Measurements from ENCODE around the gene QPRT. TPM values are rescaled to one million over a fixed set of nuclear protein-coding genes. Genes with fewer than 3 reads are reported as not detected.
"Not testable (repeated sequence)": the region's sequence is repeated elsewhere in the genome, so short reads cannot be mapped to it uniquely, and the experiment has no call there.

The QPRT gene
- total RNA-seq, 4 donors from 2014 or later: 2.2 to 5.5 (median 3.5) TPM

DNA sequence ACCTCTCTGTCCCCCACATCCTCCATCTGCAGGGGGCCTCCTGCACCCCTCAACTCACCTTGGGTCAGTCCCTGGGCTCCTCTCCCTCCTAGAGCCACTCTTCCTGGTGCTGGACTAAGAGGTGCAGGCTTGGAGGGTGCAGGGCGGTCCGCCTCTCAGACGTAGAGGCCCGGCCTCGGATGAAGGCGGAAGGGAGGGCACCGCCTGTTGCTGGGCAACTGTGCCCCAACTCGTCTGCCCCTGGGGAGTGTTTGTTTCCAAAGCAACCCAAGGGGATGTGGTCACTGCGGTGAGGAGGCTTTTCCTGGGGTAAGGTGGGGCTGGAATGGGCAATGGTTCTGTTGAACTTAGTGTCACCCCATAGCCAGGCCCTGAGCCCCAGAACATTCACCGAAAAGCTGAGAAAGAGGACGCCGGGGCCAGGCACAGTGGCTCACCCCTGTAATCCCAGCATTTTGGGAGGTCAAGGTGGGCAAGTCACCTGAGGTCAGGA lies 66.9 kb downstream of the QPRT start, which contains the start of gene C16orf54:
Gene C16orf54, minus strand, starts transcription at position 138 of the 493 bp plus-strand sequence. CDS start 1,039 bp downstream, outside the sequence.
- no peaks in the 10 kb centered on the region for H3K27me3 ChIP-seq
- no peaks in the 10 kb centered on the region for H3K4me1 ChIP-seq
- no peaks in the 10 kb centered on the region for H3K9me3 ChIP-seq
- peak; percentile 82 to 86 for DNase-seq (ENCODE audit: low spot score in 2 of 2)
- no peak within 1 kb of the TSS for H3K27ac ChIP-seq
- whole genome bisulfite sequencing: 53% methylated on average over 12 of the region's 12 CpGs
- TF ChIP-seq, protein P1, sequence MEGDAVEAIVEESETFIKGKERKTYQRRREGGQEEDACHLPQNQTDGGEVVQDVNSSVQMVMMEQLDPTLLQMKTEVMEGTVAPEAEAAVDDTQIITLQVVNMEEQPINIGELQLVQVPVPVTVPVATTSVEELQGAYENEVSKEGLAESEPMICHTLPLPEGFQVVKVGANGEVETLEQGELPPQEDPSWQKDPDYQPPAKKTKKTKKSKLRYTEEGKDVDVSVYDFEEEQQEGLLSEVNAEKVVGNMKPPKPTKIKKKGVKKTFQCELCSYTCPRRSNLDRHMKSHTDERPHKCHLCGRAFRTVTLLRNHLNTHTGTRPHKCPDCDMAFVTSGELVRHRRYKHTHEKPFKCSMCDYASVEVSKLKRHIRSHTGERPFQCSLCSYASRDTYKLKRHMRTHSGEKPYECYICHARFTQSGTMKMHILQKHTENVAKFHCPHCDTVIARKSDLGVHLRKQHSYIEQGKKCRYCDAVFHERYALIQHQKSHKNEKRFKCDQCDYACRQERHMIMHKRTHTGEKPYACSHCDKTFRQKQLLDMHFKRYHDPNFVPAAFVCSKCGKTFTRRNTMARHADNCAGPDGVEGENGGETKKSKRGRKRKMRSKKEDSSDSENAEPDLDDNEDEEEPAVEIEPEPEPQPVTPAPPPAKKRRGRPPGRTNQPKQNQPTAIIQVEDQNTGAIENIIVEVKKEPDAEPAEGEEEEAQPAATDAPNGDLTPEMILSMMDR (IDR thresholded peaks at IDR 0.05): no peak
- TF ChIP-seq POLR2AphosphoS5 (IDR thresholded peaks at IDR 0.05) (no peak), EP300 (IDR thresholded peaks at IDR 0.05) (no peak), POLR2A (IDR thresholded peaks at IDR 0.05) (peak in 1 of 2 donors; percentile 31)
- peak within 1 kb of the TSS; percentile 18 for H3K4me3 ChIP-seq
- no peaks in the 10 kb centered on the region for H3K36me3 ChIP-seq

DNA sequence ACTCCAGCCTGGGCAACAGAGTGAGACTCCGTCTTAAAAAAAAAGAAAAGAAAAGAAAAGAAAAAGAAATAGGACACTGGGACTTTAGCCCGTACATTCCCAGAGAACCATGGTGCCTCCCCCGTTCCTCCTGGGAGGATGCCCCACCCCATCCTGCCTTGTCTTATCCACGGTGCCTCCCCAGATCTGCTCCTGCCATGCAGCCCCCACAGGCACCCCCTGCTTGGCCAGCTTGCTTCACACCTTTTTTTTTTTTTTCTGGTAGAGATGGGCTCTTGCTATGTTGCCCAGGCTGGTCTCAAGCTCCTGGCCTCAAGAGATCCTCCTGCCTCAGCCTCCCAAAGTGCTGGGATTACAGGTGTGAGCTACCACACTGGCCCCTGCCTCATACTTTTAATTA lies 67.5 kb downstream of the QPRT start:
- not testable (repeated sequence) for H3K4me1 ChIP-seq; H3K9me3 ChIP-seq; H3K4me3 ChIP-seq; H3K27me3 ChIP-seq; H3K27ac ChIP-seq; DNase-seq (ENCODE audit: low spot score in 2 of 2); H3K36me3 ChIP-seq
- WGBS: 74% methylated on average over 4 of the region's 4 CpGs

Other genes with a start within 250 kb of the QPRT start
- gene BOLA2, start 224.8 kb upstream of the QPRT start, total RNA-seq: 10 to 100 TPM; 11.3 to 24.0 (median 16.9) TPM
- 10 to 100 TPM; 14.3 to 41.9 (median 30.7) TPM for gene SLX1B, start 224.6 kb upstream of the QPRT start, total RNA-seq
- gene SULT1A4, start 219.3 kb upstream of the QPRT start, total RNA-seq: 10 to 100 TPM in 1 of 4 donors, 1 to 10 TPM in 3; 5.0 to 11.0 (median 9.0) TPM
- gene NPIPB12, start 172.8 kb upstream of the QPRT start, total RNA-seq: 100 to 1,000 TPM in 2 of 4 donors, 10 to 100 TPM in 2; 29.3 to 311 (median 86.3) TPM
- gene SPN, start 15.9 kb upstream of the QPRT start, total RNA-seq: 1 to 10 TPM; 2.2 to 6.3 (median 4.7) TPM
- 1 to 10 TPM in 1 of 4 donors, under 1 TPM in 1, not detected in 2; 0.34 to 1.1 TPM for gene C16orf54, start 66.8 kb downstream of the QPRT start, total RNA-seq
- under 1 TPM in 1 of 4 donors, not detected in 3; 0.89 TPM for gene ZG16, start 99.1 kb downstream of the QPRT start, total RNA-seq
- 10 to 100 TPM; 42.8 to 65.7 (median 55.1) TPM for gene KIF22, start 111.6 kb downstream of the QPRT start, total RNA-seq
- 100 to 1,000 TPM in 3 of 4 donors, 10 to 100 TPM in 1; 98.4 to 180 (median 125) TPM for gene MAZ, start 127.3 kb downstream of the QPRT start, total RNA-seq
- 1 to 10 TPM in 3 of 4 donors, not detected in 1; 1.1 to 6.8 (median 3.7) TPM for gene PRRT2, start 133.0 kb downstream of the QPRT start, total RNA-seq
- 10 to 100 TPM; 23.3 to 35.2 (median 23.8) TPM for gene PAGR1, start 137.0 kb downstream of the QPRT start, total RNA-seq
- 100 to 1,000 TPM in 1 of 4 donors, 10 to 100 TPM in 3; 54.9 to 104 (median 68.1) TPM for gene MVP, start 141.3 kb downstream of the QPRT start, total RNA-seq
- gene CDIPT, start 184.0 kb downstream of the QPRT start, total RNA-seq: 100 to 1,000 TPM in 1 of 4 donors, 10 to 100 TPM in 3; 68.7 to 112 (median 96.7) TPM
- gene SEZ6L2, start 220.4 kb downstream of the QPRT start, total RNA-seq: 1 to 10 TPM in 3 of 4 donors, under 1 TPM in 1; 0.98 to 2.9 (median 1.2) TPM
- under 1 TPM in 1 of 4 donors, not detected in 3; 0.34 TPM for gene ASPHD1, start 221.3 kb downstream of the QPRT start, total RNA-seq
- 10 to 100 TPM; 20.3 to 43.9 (median 32.0) TPM for gene KCTD13, start 247.0 kb downstream of the QPRT start, total RNA-seq

Data from suprapubic skin (tissue), 4 donors.